A673 (cell line): Measurements from ENCODE around the gene WWC1. TPM values are rescaled to one million over a fixed set of nuclear protein-coding genes. Genes with fewer than 3 reads are reported as not detected.

Experiments used
- BruUV-seq: library from RNA; stranded (reverse); fragments of 400-500 nt; replicated peaks from 2 replicates; lab custom pipeline; 2021; lab: Mats Ljungman, UMichigan
- CTCF ChIA-PET: fragments of 300-600 bp; sonication (Branson Sonifier 250); formaldehyde crosslinking; loops from one replicate; lab custom pipeline; 2022; ENCODE audit warnings: antibody characterized with exemption; lab: Charles Lee
- POLR2A ChIA-PET: fragments of 300-600 bp; sonication (Branson Sonifier 250); formaldehyde crosslinking; loops from one replicate; lab custom pipeline; 2022; ENCODE audit warnings: antibody characterized with exemption; ENCODE audit not compliant: low non-redundant PET; lab: Charles Lee
- DNase-seq: peaks from one replicate; pipeline ENCODE4 v3.0.0-alpha.2; 2015; ENCODE audit warnings: low spot score
- H3K27ac ChIP-seq: fragments of 200-600 bp; sonication (generic); 2 replicates; pipeline ENCODE4 v1.5.1; 2016; ENCODE audit warnings: mixed run types, low read depth, mild to moderate bottlenecking, mixed read lengths, antibody characterized with exemption, low read length; ENCODE audit not compliant: poor library complexity, severe bottlenecking
- H3K27me3 ChIP-seq: fragments of 200-600 bp; sonication (generic); replicated peaks from 2 replicates; pipeline ENCODE4 v1.6.1; 2017; ENCODE audit warnings: mixed run types, low read depth, mild to moderate bottlenecking, mixed read lengths, antibody characterized with exemption, low read length; ENCODE audit not compliant: insufficient read depth, poor library complexity
- H3K36me3 ChIP-seq: fragments of 200-600 bp; sonication (generic); 2 replicates; pipeline ENCODE4 v1.6.1; 2016; ENCODE audit warnings: mixed run types, mild to moderate bottlenecking, mixed read lengths, antibody characterized with exemption, low read length; ENCODE audit not compliant: insufficient read depth, poor library complexity, severe bottlenecking
- H3K4me1 ChIP-seq: fragments of 200-600 bp; sonication (generic); 2 replicates; pipeline ENCODE4 v1.6.1; 2017; ENCODE audit warnings: mixed run types, mild to moderate bottlenecking, mixed read lengths, antibody characterized with exemption, low read length; ENCODE audit not compliant: insufficient read depth, poor library complexity, severe bottlenecking
- H3K4me3 ChIP-seq: fragments of 200-600 bp; sonication (generic); 2 replicates; pipeline ENCODE4 v1.5.1; 2016; ENCODE audit warnings: low read depth, mixed run types, mild to moderate bottlenecking, mixed read lengths, low read length; ENCODE audit not compliant: poor library complexity, severe bottlenecking
- H3K9me3 ChIP-seq: fragments of 200-600 bp; sonication (generic); 2 replicates; pipeline ENCODE4 v1.6.1; 2016; ENCODE audit warnings: mixed run types, low read depth, mild to moderate bottlenecking, mixed read lengths, antibody characterized with exemption, low read length; ENCODE audit not compliant: poor library complexity, severe bottlenecking
- CTCF ChIP-seq: fragments of 300-800, 200-600 bp; sonication (generic); conservative IDR thresholded peaks from 2 replicates; pipeline ENCODE4 v1.5.1; 2017; ENCODE audit warnings: low read depth, mild to moderate bottlenecking, antibody characterized with exemption, low read length, moderate library complexity, mixed read lengths
- EZH2 ChIP-seq: fragments of 200-600 bp; sonication (generic); IDR thresholded peaks from 2 replicates; pipeline ENCODE4 v1.6.1; 2017; ENCODE audit warnings: borderline replicate concordance, low read depth, mild to moderate bottlenecking, mixed read lengths, antibody characterized with exemption, low read length; ENCODE audit not compliant: poor library complexity, severe bottlenecking
- intact Hi-C: fragments of 100-400 bp; cut with micrococcal nuclease; formaldehyde crosslinking; loops from one replicate; pipeline ENCODE4 v1.10.0; 2022; ENCODE audit not compliant: unreplicated experiment
- total RNA-seq: library from RNA; stranded (reverse); gene quantifications from 2 replicates; pipeline ENCODE4 v1.2.3, GENCODE V29; 2021

WWC1 gene
- total RNA-seq, 1 experiment from 2014 or later, result 8.8 TPM

GRCh38 chr5:168261227-168261571 is 30.2 kb upstream of the WWC1 start:
- no TSS peak for BruUV-seq
- no peak for TF ChIP-seq CTCF
- no peak for TF ChIP-seq EZH2

DNA sequence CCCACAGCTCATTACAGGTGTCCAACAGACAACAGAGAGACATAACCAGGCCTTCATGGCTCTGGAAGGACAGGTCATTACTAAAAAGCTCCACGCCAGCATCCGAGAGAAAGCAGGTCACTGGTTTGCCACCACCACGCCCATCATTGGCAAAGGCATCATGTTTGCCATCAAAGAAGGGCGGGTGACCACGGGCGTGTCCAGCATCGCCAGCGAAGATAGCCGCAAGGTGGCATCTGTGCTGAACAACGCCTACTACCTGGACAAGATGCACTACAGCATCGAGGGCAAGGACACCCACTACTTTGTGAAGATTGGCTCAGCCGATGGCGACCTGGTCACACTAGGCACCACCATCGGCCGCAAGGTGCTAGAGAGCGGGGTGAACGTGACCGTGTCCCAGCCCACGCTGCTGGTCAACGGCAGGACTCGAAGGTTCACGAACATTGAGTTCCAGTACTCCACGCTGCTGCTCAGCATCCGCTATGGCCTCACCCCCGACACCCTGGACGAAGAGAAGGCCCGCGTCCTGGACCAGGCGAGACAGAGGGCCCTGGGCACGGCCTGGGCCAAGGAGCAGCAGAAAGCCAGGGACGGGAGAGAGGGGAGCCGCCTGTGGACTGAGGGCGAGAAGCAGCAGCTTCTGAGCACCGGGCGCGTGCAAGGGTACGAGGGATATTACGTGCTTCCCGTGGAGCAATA is 29.3 kb upstream of the WWC1 start:
- no TSS peak for BruUV-seq
- TF ChIP-seq EZH2 (no peak), CTCF (no peak)
- DNase-seq, result no peak
- Histone ChIP-seq H3K4me1 (no peaks in the 10 kb centered on the region), H3K36me3 (no peaks in the 10 kb centered on the region), H3K9me3 (no peaks in the 10 kb centered on the region), H3K27ac (no peak overlapping the region), H3K27me3 (no peaks in the 10 kb centered on the region), H3K4me3 (no peak overlapping the region)
- POLR2A ChIA-PET, result no interaction called here
- intact Hi-C loops, result no loop called here
- CTCF ChIA-PET, result no interaction called here

More at GRCh38 chr5:168261227-168261571, 30.2 kb upstream of the WWC1 start:
- POLR2A ChIA-PET, result no interaction called here
- H3K36me3 ChIP-seq, result no peaks in the 10 kb centered on the region
- CTCF ChIA-PET, result no interaction called here
- DNase-seq, result no peak
- no peaks in the 10 kb centered on the region for H3K27me3 ChIP-seq
- no peak overlapping the region for H3K27ac ChIP-seq
- H3K9me3 ChIP-seq, result no peaks in the 10 kb centered on the region
- H3K4me1 ChIP-seq, result no peaks in the 10 kb centered on the region
- intact Hi-C loops, result no loop called here
- H3K4me3 ChIP-seq, result no peak overlapping the region

DNA sequence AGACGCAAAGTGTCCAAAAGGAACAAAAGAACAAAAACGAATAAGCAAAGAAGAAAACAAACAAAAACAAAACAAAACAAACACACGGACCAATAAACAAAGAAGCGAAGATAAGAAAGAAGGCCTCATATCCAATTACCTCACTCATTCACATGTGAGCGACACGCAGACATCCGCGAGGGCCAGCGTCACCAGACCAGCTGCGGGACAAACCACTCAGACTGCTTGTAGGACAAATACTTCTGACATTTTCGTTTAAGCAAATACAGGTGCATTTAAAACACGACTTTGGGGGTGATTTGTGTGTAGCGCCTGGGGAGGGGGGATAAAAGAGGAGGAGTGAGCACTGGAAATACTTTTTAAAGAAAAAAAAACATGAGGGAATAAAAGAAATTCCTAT is 28.3 kb upstream of the WWC1 start:
- Histone ChIP-seq H3K4me1 (no peaks in the 10 kb centered on the region), H3K9me3 (no peaks in the 10 kb centered on the region), H3K4me3 (no peak overlapping the region), H3K27me3 (no peaks in the 10 kb centered on the region), H3K27ac (no peak overlapping the region), H3K36me3 (no peaks in the 10 kb centered on the region)
- POLR2A ChIA-PET, result no interaction called here
- intact Hi-C loops, result no loop called here
- CTCF ChIA-PET, result no interaction called here
- TSS peak; percentile 69 for BruUV-seq
- TF ChIP-seq EZH2, result no peak
- no peak for TF ChIP-seq CTCF
- DNase-seq, result no peak
